ENCODE results near the gene RBBP6.

DNA sequence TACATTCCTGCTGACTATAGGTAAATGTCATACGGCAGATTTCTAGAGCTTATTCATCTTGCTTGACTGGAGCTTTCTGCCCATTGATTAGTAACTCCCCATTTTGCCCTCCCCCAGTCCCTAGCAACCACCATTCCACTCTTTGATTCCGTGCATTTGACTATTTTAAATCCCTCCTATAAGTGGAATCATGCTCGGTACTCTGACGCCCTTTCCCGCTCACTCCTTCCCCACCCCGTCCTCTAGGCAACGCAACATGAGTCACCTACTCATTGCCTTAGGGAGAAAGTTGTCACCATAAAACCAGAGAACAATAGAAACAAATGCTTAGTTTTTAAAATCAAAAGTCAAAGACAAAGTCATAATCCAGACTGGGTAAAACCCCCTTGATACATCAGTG lies 45.5 kb upstream of the RBBP6 start:
- no peak for TF ChIP-seq POLR2AphosphoS5 (IDR thresholded peaks at IDR 0.05; ENCODE audit: borderline replicate concordance, low read depth, low read length)
- no peak for TF ChIP-seq EZH2 (IDR thresholded peaks at IDR 0.05)
- no peak for TF ChIP-seq FOXP2 (optimal IDR thresholded peaks at IDR 0.05; ENCODE audit: control extremely low read depth, extremely low read length, insufficient read depth)
